HS-5 (cell line): Measurements from ENCODE around the gene ADAM19.
A peak's percentile ranks its signal among the peaks of the same experiment; 100 is the strongest.
"Not testable (repeated sequence)": the region's sequence is repeated elsewhere in the genome, so short reads cannot be mapped to it uniquely, and the experiment has no call there.

ENCODE experiments used
- DNase-seq: peaks from one replicate; pipeline ENCODE4 v3.0.0-alpha.2; 2012; ENCODE audit warnings: low read depth

The ADAM19 gene

DNA sequence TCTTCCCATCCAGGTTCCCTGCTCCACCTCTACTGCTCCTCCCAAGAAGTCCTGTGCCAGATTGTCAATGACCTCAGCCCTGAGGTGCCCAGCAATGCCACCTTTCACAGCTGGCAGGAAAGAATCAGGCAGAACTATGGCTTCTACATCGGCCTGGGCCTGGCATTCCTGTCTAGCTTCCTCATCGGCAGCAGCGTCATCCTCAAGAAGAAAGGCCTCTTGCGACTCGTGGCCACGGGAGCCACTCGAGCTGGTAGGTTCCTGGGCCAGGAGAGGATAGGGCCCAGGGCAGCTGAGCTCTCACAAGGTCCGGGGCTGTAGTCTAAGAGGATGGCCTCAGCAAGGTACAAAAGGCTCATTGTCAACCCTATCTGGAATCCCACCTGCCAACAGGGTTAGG, 112.5 kb downstream of the ADAM19 start:
- DNase-seq, result no peak

- no peak for DNase-seq
These were observed 114.4 kb downstream of the ADAM19 start for GRCh38 chr5:157460921-157461792.

- no peak for DNase-seq
These were observed 115.6 kb downstream of the ADAM19 start, which contains the start of gene NIPAL4 for GRCh38 chr5:157459715-157460599. Gene NIPAL4 (plus strand): TSS chr5:157460213. CDS start chr5:157460321, 108 bp downstream.

DNA sequence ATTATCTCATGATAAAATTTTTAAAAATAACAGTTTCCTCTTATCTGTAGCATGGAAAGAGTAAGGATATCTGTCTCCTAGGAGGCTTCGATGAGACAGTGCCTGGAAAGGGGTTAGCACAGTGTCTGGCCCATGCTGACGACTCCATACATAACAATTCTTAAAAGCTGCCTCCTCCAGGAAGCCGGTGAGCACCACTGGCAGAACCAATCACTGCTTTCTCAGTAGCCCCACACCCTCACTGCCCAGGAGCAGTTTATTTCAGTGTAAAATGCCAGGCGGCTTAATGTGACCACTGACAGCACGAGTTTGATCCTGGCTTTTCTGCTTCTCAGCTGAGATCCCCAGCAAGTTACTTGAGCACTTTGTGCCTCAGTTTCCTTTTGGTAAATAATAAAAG, 116.7 kb downstream of the ADAM19 start:
- no peak for DNase-seq

GRCh38 chr5:157457391-157457790, 118.2 kb downstream of the ADAM19 start:
- DNase-seq, result no peak

- no peak for DNase-seq
These were observed 119.3 kb downstream of the ADAM19 start for GRCh38 chr5:157456301-157456700.

DNA sequence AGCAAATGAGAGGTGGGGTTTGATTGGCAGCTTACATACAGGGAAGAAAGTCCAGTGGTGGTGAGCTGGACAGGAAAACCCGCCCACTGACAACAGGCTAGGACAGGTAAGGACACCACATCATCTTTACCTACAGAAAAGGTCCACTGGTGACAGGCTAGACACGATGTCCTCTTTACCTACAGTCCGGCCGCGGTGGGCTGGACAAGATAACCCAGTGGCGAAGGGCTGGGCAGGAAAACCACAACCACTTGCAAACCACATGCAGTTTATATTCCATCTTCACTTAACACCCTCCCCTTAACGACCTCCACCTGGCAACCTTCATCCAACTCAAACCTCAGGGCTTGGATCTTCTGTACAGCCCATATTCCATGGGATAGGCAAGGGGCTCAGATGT, 120.5 kb downstream of the ADAM19 start:
- DNase-seq, result no peak

DNA sequence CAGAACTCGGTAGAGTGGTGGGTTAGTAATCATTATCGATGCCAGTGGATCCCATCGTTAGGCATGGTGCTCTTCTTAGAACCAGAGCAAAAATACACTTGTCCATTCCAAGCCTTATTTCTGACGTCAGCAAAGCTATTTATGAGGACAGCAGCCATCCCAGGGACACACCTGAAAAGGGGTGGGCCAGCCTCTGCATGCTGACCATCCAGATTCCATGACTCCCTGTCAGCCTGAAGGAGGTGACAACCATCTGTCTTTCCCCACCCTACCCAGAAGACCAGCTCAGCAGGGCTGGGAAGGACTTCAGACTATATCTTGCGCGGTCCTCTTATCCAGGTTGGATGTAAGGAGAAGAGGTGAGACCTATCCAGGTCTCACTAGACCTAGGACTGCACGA, 121.3 kb downstream of the ADAM19 start:
- DNase-seq, result no peak

GRCh38 chr5:157451806-157452205, 123.8 kb downstream of the ADAM19 start:
- no peak for DNase-seq

DNA sequence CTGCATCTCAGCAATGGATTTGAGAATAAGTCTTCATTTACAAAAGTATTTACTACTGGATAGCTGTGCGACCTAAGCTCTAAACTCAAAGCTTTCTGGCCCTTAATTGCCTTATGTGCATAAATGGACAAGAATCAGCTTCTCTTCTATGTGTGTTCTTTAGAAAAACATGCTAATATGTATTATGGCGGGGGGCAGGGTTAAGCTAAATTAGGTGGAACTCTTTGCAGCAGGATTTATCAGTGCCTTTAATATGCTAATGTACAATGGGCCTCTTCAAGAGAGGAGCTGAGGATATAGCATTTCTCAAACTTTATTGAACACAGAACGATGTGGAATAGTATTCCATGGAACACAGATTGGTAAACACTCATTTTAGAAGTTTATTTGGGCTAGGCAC, 125.6 kb downstream of the ADAM19 start:
- DNase-seq, result no peak

GRCh38 chr5:157449011-157449723, 126.4 kb downstream of the ADAM19 start:
- DNase-seq, result no peak

GRCh38 chr5:157447201-157447637, 128.4 kb downstream of the ADAM19 start:
- DNase-seq, result no peak

- DNase-seq, result no peak
These were observed 129.1 kb downstream of the ADAM19 start for GRCh38 chr5:157446412-157446935.

GRCh38 chr5:157445745-157446411, 129.7 kb downstream of the ADAM19 start:
- no peak for DNase-seq

- DNase-seq, result no peak
These were observed 131.4 kb downstream of the ADAM19 start for GRCh38 chr5:157444224-157444623.

DNA sequence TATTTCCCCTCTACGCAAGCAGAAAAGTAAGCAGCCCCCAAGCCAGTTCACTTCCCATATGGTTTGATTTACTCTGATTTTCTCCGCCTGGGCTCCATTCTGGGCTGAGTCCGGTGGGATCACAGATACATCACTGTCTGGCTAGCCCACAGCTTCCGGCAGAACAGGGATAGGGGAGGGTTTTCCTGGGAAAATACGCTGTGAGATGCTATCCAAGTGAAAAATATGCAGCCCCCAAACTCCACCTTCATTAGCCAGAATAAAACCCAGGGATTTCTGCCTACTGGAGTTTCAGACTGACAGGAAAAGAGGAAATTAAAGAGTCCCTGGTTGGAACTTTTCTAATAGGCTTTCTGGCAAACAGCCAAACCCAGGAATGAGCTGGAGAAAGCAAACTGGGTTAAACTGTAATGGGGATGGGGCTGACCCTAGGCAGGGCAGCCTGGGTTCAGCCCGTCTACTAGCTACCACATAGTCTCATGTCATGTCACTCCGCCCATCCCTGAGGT, 132.5 kb downstream of the ADAM19 start:
- no peak for DNase-seq

DNA sequence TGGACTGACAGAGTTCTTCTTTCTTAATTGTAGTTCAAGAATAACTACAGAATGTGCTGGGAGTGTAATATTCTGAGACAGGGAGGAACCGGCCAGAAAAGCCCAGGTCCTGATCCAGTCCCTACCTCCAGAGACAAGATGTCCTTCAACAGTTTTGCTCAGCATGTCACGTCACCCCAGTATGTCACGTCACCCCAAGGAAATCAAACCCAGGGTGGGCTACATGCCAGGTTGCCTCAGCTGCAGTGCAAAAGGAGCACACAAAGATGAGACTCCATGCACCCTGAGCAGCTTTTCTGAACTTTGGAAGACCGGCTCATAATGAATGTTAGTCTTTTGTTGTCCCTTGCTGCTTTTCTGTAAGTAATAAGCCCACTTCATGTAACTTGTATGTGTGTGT, 141.5 kb downstream of the ADAM19 start:
- no peak for DNase-seq

DNA sequence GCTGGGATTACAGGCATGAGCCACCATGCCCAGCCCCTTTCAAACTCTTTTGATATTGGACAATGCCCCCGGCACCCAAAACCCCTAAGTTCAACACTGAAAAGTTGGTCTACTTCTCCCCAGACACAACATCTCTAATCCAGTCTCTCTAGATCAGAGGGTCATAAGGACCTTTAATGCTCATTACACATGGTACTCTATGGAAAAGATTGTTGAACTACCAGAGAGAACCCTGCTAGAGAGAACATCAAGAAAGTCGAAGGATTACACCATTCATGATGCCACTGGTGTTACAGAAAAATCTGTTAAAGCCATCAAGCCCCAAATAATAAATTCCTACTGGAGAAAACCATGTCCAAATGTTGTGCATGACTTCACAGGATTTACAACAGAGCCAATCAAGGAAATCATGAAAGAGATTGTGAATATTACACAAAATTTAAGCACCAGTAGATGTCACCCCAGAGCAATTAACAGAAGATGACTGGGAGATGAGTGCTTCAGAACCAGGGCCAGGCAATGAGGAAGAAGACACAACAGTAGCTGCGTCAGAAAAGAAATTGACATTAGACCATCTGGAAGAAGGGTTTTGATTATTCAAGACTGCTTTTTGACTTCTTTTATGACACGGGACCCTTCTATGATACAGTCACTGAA, 143.9 kb downstream of the ADAM19 start:
- DNase-seq, result peak; percentile 31

DNA sequence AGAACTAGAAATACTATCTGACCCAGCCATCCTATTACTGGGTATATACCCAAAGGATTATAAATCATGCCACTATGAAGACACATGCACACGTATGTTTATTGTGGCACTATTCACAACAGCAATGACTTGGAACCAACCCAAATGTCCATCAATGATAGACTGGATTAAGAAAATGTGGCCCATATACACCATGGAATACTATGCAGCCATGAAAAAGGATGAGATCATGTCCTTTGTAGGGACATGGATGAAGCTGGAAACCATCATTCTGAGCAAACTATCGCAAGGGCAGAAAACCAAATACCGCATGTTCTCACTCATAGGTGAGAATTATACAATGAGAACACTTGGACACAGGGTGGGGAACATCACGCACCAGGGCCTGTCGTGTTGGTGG, 145.7 kb downstream of the ADAM19 start:
- not testable (repeated sequence) for DNase-seq
